Activated CD8-positive, alpha-beta memory T cell treated with anti-CD3 and anti-CD28 coated beads for 36 hours (primary cell): ENCODE data around the gene RANGAP1. TPM values are rescaled to one million over a fixed set of nuclear protein-coding genes. Genes with fewer than 3 reads are reported as not detected.

ENCODE experiments used
- CTCF ChIA-PET: fragments of 350-600 bp; sonication (Branson Sonifier 250); formaldehyde crosslinking; loops from one replicate; lab custom pipeline; 2021; ENCODE audit warnings: antibody characterized with exemption; lab: Charles Lee
- POLR2A ChIA-PET: fragments of 350-600 bp; sonication (Branson Sonifier 250); formaldehyde crosslinking; loops from one replicate; lab custom pipeline; 2021; ENCODE audit warnings: antibody characterized with exemption; lab: Charles Lee
- total RNA-seq, 2 experiments: library from RNA; stranded (reverse); gene quantifications; one replicate each; pipeline ENCODE4 v1.2.3, GENCODE V29; 2021

RANGAP1 gene
- total RNA-seq, 2 experiments from 2014 or later = 176 to 178 TPM

GRCh38 chr22:41243361-41243760 is 42.6 kb downstream of the RANGAP1 start:
- ChIA-PET POLR2A (interaction anchor here (0.7 kb wide), 1 partner anchor 146 kb away, joined by 6 read pairs; no protein-coding TSS in a partner anchor), CTCF (no interaction called here)

- CTCF ChIA-PET = no interaction called here
These were observed 43.4 kb downstream of the RANGAP1 start for GRCh38 chr22:41242396-41243117.

GRCh38 chr22:41241133-41241676 is 44.8 kb downstream of the RANGAP1 start:
- POLR2A ChIA-PET = no interaction called here
- CTCF ChIA-PET = no interaction called here

More at GRCh38 chr22:41242396-41243117, 43.4 kb downstream of the RANGAP1 start:
- POLR2A ChIA-PET = no interaction called here

- ChIA-PET POLR2A (interaction anchor here (1.1 kb wide), 1 partner anchor 34 kb away, joined by 3 read pairs; no protein-coding TSS in a partner anchor), CTCF (no interaction called here)
These were observed 45.4 kb downstream of the RANGAP1 start, which contains the start of gene CHADL for GRCh38 chr22:41240377-41241132. Gene CHADL, minus strand, starts transcription at chr22:41240931. Its CDS starts 50 bp downstream, at chr22:41240881.

GRCh38 chr22:41239443-41240128 is 46.4 kb downstream of the RANGAP1 start:
- ChIA-PET POLR2A (interaction anchor here (1.1 kb wide), 1 partner anchor 35 kb away, joined by 3 read pairs; no protein-coding TSS in a partner anchor), CTCF (interaction anchor here (3.6 kb wide), 1 partner anchor 317 kb away, joined by 28 read pairs; no protein-coding TSS in a partner anchor)

GRCh38 chr22:41238570-41239442 is 47.2 kb downstream of the RANGAP1 start:
- ChIA-PET CTCF (interaction anchor here (0.9 to 3.6 kb wide), 13 partner anchors 11 to 499 kb away, joined by 3 to 28 read pairs (median 4); partner anchors contain the start of gene RBX1), POLR2A (no interaction called here)

- ChIA-PET POLR2A (interaction anchor here (0.6 to 1.2 kb wide), 7 partner anchors 23 to 315 kb away, joined by 3 to 16 read pairs (median 4); partner anchors contain the start of gene RBX1), CTCF (interaction anchor here (0.5 to 3.6 kb wide), 23 partner anchors 11 to 498 kb away, joined by 3 to 28 read pairs (median 4); partner anchors contain the start of gene RBX1)
These were observed 48.0 kb downstream of the RANGAP1 start for GRCh38 chr22:41237707-41238569.

GRCh38 chr22:41237036-41237706 is 48.8 kb downstream of the RANGAP1 start:
- ChIA-PET CTCF (interaction anchor here (0.5 to 3.6 kb wide), 21 partner anchors 10 to 314 kb away, joined by 3 to 28 read pairs (median 4); partner anchors contain the start of gene RBX1), POLR2A (interaction anchor here (0.6 to 1.2 kb wide), 6 partner anchors 24 to 315 kb away, joined by 3 to 16 read pairs (median 4); partner anchors contain the start of gene RBX1)

GRCh38 chr22:41234815-41235695 is 50.9 kb downstream of the RANGAP1 start:
- POLR2A ChIA-PET = no interaction called here
- CTCF ChIA-PET = no interaction called here

GRCh38 chr22:41231369-41231768 is 54.6 kb downstream of the RANGAP1 start:
- CTCF ChIA-PET = no interaction called here
- POLR2A ChIA-PET = no interaction called here

- ChIA-PET POLR2A (interaction anchor here (1.0 kb wide), 1 partner anchor 15 kb away, joined by 5 read pairs; no protein-coding TSS in a partner anchor), CTCF (interaction anchor here (0.5 kb wide), 1 partner anchor 79 kb away, joined by 3 read pairs; no protein-coding TSS in a partner anchor)
These were observed 55.6 kb downstream of the RANGAP1 start for GRCh38 chr22:41230401-41230785.

- POLR2A ChIA-PET = interaction anchor here (1.0 kb wide), 1 partner anchor 16 kb away, joined by 5 read pairs; no protein-coding TSS in a partner anchor
- CTCF ChIA-PET = interaction anchor here (0.5 kb wide), 1 partner anchor 80 kb away, joined by 3 read pairs; no protein-coding TSS in a partner anchor
These were observed 56.1 kb downstream of the RANGAP1 start for GRCh38 chr22:41229730-41230400.

GRCh38 chr22:41229215-41229614 is 56.8 kb downstream of the RANGAP1 start:
- POLR2A ChIA-PET = no interaction called here

More at GRCh38 chr22:41229215-41229614, 56.8 kb downstream of the RANGAP1 start:
- CTCF ChIA-PET = no interaction called here
